Cardiac muscle cell (in vitro differentiated cells and primary cell): ENCODE results near the gene TCFL5. TPM values are rescaled to one million over a fixed set of nuclear protein-coding genes. Genes with fewer than 3 reads are reported as not detected.

Source experiments
- DNase-seq, 2 donors: peaks; one replicate each; pipeline versions ENCODE4 v3.0.0 to v3.0.0-alpha.2; 2010 to 2017; ENCODE audit warnings: low read depth in 1 of 2, low spot score in 1 of 2
- H3K27ac ChIP-seq: fragments of 200-600 bp; sonication (generic); 2 replicates; pipeline ENCODE4 v1.5.1; 2016
- H3K27me3 ChIP-seq: fragments of 200-600 bp; sonication (generic); 2 replicates; pipeline ENCODE4 v1.6.0; 2016; ENCODE audit warnings: control low read depth
- H3K36me3 ChIP-seq: fragments of 200-600 bp; sonication (generic); 2 replicates; pipeline ENCODE4 v1.5.1; 2016; ENCODE audit warnings: control low read depth
- H3K4me1 ChIP-seq: fragments of 200-600 bp; sonication (generic); 2 replicates; pipeline ENCODE4 v1.8.1; 2017; ENCODE audit warnings: low read depth, mild to moderate bottlenecking, mixed run types
- H3K4me3 ChIP-seq: fragments of 200-600 bp; sonication (generic); 2 replicates; pipeline ENCODE4 v1.5.1; 2016; ENCODE audit warnings: mild to moderate bottlenecking
- H3K9me3 ChIP-seq: fragments of 200-600 bp; sonication (generic); 2 replicates; pipeline ENCODE4 v1.5.1; 2017; ENCODE audit warnings: low read depth, mild to moderate bottlenecking, control low read depth
- CTCF ChIP-seq: IDR thresholded peaks from 2 replicates; pipeline ENCODE4 v1.5.1; 2012; ENCODE audit warnings: low read depth, mild to moderate bottlenecking, low read length
- polyA plus RNA-seq: library from polyadenylated mRNA; unstranded; fragments of >200 nt; fragmentation: Nextera tagmentation; extraction: Ambion mirVana; gene quantifications from 2 replicates; pipeline ENCODE4 v1.2.1, GENCODE V29; 2016
- total RNA-seq: library from RNA; depleted of rRNA; stranded (reverse); fragments of >200 nt; gene quantifications from 2 replicates; pipeline ENCODE4 v1.2.3, GENCODE V29; 2016

The TCFL5 gene
- total and polyA plus RNA-seq, 2 experiments from 2014 or later: 6.6 to 8.1 TPM

- H3K27me3 ChIP-seq: no peaks in the 10 kb centered on the region
- no peaks in the 10 kb centered on the region for H3K36me3 ChIP-seq
- H3K4me1 ChIP-seq: peaks cover 10% of the 10 kb centered on the region
- DNase-seq: no peak
- no peak overlapping the region for H3K4me3 ChIP-seq
- H3K9me3 ChIP-seq: no peaks in the 10 kb centered on the region
- no peak for TF ChIP-seq CTCF
- no peak overlapping the region for H3K27ac ChIP-seq
Observed at GRCh38 chr20:62825986-62826645, 35.5 kb downstream of the TCFL5 start.

GRCh38 chr20:62825333-62825985 lies 36.2 kb downstream of the TCFL5 start:
- Histone ChIP-seq H3K9me3 (no peaks in the 10 kb centered on the region), H3K27ac (no peak overlapping the region), H3K36me3 (no peaks in the 10 kb centered on the region), H3K27me3 (no peaks in the 10 kb centered on the region), H3K4me1 (peaks cover 10% of the 10 kb centered on the region), H3K4me3 (no peak overlapping the region)
- no peak for DNase-seq
- TF ChIP-seq CTCF: no peak

- peak; percentile 65 to 68 for DNase-seq
- H3K9me3 ChIP-seq: no peaks in the 10 kb centered on the region
- H3K36me3 ChIP-seq: no peaks in the 10 kb centered on the region
- H3K27me3 ChIP-seq: no peaks in the 10 kb centered on the region
- H3K4me1 ChIP-seq: peaks cover 10% of the 10 kb centered on the region
- TF ChIP-seq CTCF: no peak
- H3K4me3 ChIP-seq: no peak overlapping the region
- no peak overlapping the region for H3K27ac ChIP-seq
Observed at GRCh38 chr20:62824476-62825332, 36.9 kb downstream of the TCFL5 start.

- H3K9me3 ChIP-seq: no peaks in the 10 kb centered on the region
- peaks cover 10% of the 10 kb centered on the region for H3K4me1 ChIP-seq
- DNase-seq: no peak
- H3K4me3 ChIP-seq: no peak overlapping the region
- H3K36me3 ChIP-seq: no peaks in the 10 kb centered on the region
- TF ChIP-seq CTCF: no peak
- no peaks in the 10 kb centered on the region for H3K27me3 ChIP-seq
- H3K27ac ChIP-seq: no peak overlapping the region
Observed at GRCh38 chr20:62823688-62824475, 37.7 kb downstream of the TCFL5 start.
